Nephron progenitor cell (in vitro differentiated cells): ENCODE results near the gene MAL.

Source experiments
- DNase-seq: peaks from one replicate; pipeline ENCODE4 v3.0.0; 2021
- H3K27ac Mint-ChIP-seq: 2 replicates; pipeline ENCODE4 v1.8.0; 2021; ENCODE audit warnings: mild to moderate bottlenecking, moderate library complexity, mixed read lengths
- H3K27me3 Mint-ChIP-seq: 2 replicates; pipeline ENCODE4 v1.8.0; 2021; ENCODE audit warnings: mild to moderate bottlenecking, low read depth, mixed read lengths; ENCODE audit not compliant: poor library complexity
- H3K36me3 Mint-ChIP-seq: 2 replicates; pipeline ENCODE4 v1.8.0; 2021; ENCODE audit warnings: low read depth, mixed read lengths
- H3K4me1 Mint-ChIP-seq: 2 replicates; pipeline ENCODE4 v1.8.0; 2021; ENCODE audit warnings: mixed read lengths
- H3K4me3 Mint-ChIP-seq: 2 replicates; pipeline ENCODE4 v1.8.0; 2021; ENCODE audit warnings: mild to moderate bottlenecking, moderate library complexity, mixed read lengths
- H3K9me3 Mint-ChIP-seq: 2 replicates; pipeline ENCODE4 v1.8.0; 2021; ENCODE audit warnings: mild to moderate bottlenecking, moderate library complexity, mixed read lengths
- TF ChIP-seq, protein P1 (sequence below): fragments of 200-600 bp; sonication (generic); IDR thresholded peaks from 2 replicates; pipeline ENCODE4 v1.5.0; 2021; ENCODE audit warnings: antibody characterized with exemption

Gene MAL

DNA sequence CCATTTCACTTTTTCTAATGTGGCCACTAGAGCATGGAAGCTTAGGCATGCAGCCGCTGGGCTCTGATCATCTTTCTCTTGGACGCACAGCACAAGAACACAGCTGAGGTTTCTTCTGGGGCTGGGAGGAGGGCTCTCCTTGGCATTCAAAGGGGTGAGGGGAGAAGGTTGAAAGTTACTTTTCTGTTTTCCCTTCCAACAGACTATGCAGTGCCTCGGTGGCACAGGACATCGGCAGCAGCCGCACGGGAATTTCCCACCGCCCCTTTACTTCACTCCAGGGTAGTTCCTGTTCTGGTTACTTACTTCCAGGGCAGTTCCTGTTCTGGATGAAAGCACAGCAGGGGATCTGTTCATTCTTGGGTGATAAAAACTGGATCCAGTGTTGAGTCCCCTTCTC, 18.9 kb upstream of the MAL start:
- Mint-ChIP-seq H3K9me3 (peaks cover 15% of the 10 kb centered on the region), H3K4me3 (no peak overlapping the region), H3K36me3 (no peaks in the 10 kb centered on the region), H3K27ac (no peak overlapping the region), H3K4me1 (peaks cover 64% of the 10 kb centered on the region), H3K27me3 (peaks cover 14% of the 10 kb centered on the region)
- TF ChIP-seq, protein P1, sequence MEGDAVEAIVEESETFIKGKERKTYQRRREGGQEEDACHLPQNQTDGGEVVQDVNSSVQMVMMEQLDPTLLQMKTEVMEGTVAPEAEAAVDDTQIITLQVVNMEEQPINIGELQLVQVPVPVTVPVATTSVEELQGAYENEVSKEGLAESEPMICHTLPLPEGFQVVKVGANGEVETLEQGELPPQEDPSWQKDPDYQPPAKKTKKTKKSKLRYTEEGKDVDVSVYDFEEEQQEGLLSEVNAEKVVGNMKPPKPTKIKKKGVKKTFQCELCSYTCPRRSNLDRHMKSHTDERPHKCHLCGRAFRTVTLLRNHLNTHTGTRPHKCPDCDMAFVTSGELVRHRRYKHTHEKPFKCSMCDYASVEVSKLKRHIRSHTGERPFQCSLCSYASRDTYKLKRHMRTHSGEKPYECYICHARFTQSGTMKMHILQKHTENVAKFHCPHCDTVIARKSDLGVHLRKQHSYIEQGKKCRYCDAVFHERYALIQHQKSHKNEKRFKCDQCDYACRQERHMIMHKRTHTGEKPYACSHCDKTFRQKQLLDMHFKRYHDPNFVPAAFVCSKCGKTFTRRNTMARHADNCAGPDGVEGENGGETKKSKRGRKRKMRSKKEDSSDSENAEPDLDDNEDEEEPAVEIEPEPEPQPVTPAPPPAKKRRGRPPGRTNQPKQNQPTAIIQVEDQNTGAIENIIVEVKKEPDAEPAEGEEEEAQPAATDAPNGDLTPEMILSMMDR, result no peak
- DNase-seq, result no peak

DNA sequence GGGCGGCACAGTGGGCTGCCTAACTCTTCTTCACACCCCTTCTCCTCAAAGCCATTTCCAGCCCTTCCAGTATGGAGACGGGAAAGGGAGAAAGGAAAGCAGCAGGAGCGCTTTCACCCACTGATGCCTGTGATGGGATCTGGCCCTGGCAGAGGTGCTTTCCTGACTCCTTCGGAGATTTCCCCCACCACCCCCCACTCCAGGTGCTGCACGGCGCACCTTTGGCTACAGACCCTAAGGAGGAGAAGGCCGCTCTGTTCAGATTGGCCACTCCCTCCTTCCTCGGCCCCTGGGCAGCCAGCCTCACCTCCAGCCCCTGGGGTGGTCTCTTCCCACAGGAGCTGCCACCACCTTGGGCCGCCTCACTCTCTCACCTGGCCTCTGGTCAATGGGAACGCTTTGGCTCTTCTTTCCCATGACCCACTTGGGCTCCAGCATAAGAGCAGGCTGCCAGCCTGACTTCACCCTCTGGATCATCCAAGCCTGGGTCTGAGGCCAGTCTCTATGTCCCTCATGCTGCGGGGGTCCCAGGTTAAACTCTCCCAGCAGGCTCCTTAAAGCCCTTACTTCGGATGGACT, 18.4 kb upstream of the MAL start:
- peaks cover 14% of the 10 kb centered on the region for H3K27me3 Mint-ChIP-seq
- H3K4me1 Mint-ChIP-seq, result peaks cover 64% of the 10 kb centered on the region
- no peaks in the 10 kb centered on the region for H3K36me3 Mint-ChIP-seq
- H3K27ac Mint-ChIP-seq, result no peak overlapping the region
- H3K4me3 Mint-ChIP-seq, result no peak overlapping the region
- peaks cover 15% of the 10 kb centered on the region for H3K9me3 Mint-ChIP-seq
- no peak for DNase-seq
- TF ChIP-seq, protein P1, result no peak

DNA sequence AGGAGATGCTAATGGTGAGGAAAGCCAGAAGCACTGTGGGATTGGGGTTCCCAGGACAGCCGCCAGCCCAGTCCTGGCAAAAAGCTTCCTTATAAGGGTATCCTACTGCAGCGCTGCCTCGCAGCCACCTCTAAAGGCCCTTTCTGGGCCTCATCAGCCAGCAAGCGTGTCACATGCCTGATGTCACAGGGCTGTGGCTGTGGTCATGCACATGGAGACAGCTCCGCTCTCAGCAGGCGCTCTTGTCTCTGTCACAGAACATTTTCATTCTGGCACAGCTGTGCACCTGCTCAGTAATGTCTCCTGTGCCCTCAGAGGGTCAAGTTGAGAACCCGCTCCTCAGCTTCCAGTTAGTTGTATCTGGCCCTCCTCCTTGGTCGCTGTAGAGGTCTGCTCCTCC, 17.7 kb upstream of the MAL start:
- TF ChIP-seq, protein P1, result no peak
- peaks cover 10% of the 10 kb centered on the region for H3K27me3 Mint-ChIP-seq
- no peak overlapping the region for H3K4me3 Mint-ChIP-seq
- DNase-seq, result no peak
- H3K27ac Mint-ChIP-seq, result no peak overlapping the region
- H3K36me3 Mint-ChIP-seq, result no peaks in the 10 kb centered on the region
- peaks cover 64% of the 10 kb centered on the region for H3K4me1 Mint-ChIP-seq
- peaks cover 11% of the 10 kb centered on the region for H3K9me3 Mint-ChIP-seq

DNA sequence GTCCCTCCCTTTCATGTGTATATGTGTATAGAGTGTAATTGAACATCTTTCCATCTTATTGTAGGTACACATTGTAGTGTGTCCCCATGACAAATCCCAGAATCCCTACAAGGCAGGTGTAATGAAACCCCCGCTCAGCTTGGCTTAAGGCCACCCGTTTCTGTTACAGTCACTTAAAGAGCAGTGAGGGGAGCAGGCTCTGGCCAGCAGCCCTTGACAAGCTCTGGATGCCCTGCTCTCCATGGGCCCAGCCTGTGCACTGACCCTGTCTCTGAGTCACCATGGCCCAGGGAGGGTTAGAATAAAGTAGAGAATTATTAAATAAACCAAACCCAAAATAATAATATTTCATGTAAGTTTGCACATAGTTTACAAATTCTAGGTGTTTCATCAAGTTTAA, 17.2 kb upstream of the MAL start:
- Mint-ChIP-seq H3K27me3 (peaks cover 11% of the 10 kb centered on the region), H3K27ac (no peak overlapping the region), H3K36me3 (no peaks in the 10 kb centered on the region), H3K9me3 (peaks cover 11% of the 10 kb centered on the region), H3K4me3 (no peak overlapping the region), H3K4me1 (peaks cover 68% of the 10 kb centered on the region)
- no peak for DNase-seq
- TF ChIP-seq, protein P1, result no peak

DNA sequence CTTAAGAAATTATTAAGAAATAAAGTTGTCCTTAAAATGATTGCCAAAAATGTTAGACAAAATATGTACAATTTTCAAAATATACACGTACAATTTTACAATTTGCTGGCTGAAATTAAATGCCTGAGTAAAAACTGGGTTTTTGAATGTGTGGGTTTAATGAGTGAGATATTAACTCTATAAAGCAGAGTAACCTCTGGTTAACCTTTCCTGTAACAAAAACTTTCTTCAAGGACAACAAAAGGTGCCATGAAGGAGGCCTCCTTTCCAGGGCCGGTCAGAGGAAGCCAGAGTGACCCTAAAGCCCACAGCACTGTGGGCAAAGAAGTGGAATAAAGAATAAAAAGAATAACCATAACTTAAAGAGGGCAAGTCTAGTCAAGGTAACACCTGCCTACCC, 16.5 kb upstream of the MAL start:
- Mint-ChIP-seq H3K4me3 (no peak overlapping the region), H3K9me3 (peaks cover 11% of the 10 kb centered on the region), H3K27me3 (peaks cover 15% of the 10 kb centered on the region), H3K36me3 (no peaks in the 10 kb centered on the region), H3K4me1 (peaks cover 72% of the 10 kb centered on the region), H3K27ac (no peak overlapping the region)
- TF ChIP-seq, protein P1, result no peak
- no peak for DNase-seq

DNA sequence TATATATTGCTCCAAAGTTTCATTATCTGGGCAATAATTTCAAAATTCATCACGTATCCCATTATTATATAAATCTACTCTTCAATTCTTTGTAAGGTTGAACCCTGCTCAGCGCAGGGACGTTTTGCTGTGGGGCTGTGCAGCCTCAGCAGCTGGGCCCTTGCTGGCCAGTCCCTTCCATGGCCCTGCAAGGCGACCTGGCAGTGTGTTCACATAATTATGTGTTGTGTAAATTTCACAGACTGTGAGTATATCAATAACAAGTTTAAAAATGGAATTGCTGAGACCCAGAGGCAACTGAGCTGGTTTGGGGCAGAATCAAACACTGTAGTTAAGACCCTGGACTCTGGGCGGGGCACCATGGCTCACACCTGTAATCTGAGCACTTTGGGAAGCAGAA, 16.1 kb upstream of the MAL start:
- Mint-ChIP-seq H3K27ac (no peak overlapping the region), H3K36me3 (no peaks in the 10 kb centered on the region), H3K27me3 (peaks cover 15% of the 10 kb centered on the region), H3K4me1 (peaks cover 72% of the 10 kb centered on the region), H3K9me3 (peaks cover 7% of the 10 kb centered on the region), H3K4me3 (no peak overlapping the region)
- TF ChIP-seq, protein P1, result no peak
- no peak for DNase-seq
